ENCODE data around the gene PDLIM1. TPM values are rescaled to one million over a fixed set of nuclear protein-coding genes. Genes with fewer than 3 reads are reported as not detected.
A peak's percentile ranks its signal among the peaks of the same experiment; 100 is the strongest.

The PDLIM1 gene
- total and polyA plus RNA-seq, 9 of the 15 experiments (the other 6 are each of a cell fraction or from before 2014, with no cell fraction given), result 19.8 to 164 (median 39.1) TPM

- TF ChIP-seq CTBP1 (IDR thresholded peaks at IDR 0.05; ENCODE audit: borderline replicate concordance) (0 out of 2 replicates have a peak, but pooled peaks have one; percentile 40), SMARCB1 (IDR thresholded peaks at IDR 0.05; ENCODE audit: insufficient read length, low read depth) (no peak), CREB3L1 (IDR thresholded peaks at IDR 0.05; ENCODE audit: borderline replicate concordance, low read depth) (no peak), ILF3 (IDR thresholded peaks at IDR 0.05; ENCODE audit: borderline replicate concordance) (no peak), TFAP4 (CRISPR knock-in tag; IDR thresholded peaks at IDR 0.05; ENCODE audit: borderline replicate concordance) (peak; percentile 42; the same call in 1 of the 2 replicates), MTA2 (IDR thresholded peaks at IDR 0.05; ENCODE audit: low read depth) (no peak), RBM22 (IDR thresholded peaks at IDR 0.05; ENCODE audit: low read depth, low read length, poor library complexity, severe bottlenecking) (no peak), MAZ (CRISPR knock-in tag; conservative IDR thresholded peaks at IDR 0.05 in 1 of 2, IDR thresholded peaks at IDR 0.05 in 1 of 2) (0 out of 4 replicates have a peak, but pooled peaks of 1 of the 2 experiments have one; percentile 8), ZNF395 (CRISPR knock-in tag; IDR thresholded peaks at IDR 0.05) (peak; percentile 58; the same call in 1 of the 2 replicates), FOXO4 (CRISPR knock-in tag; IDR thresholded peaks at IDR 0.05) (no peak), YBX1 (IDR thresholded peaks at IDR 0.05) (no peak), E2F6 (IDR thresholded peaks at IDR 0.05; ENCODE audit: borderline replicate concordance in 1 of 2, extremely low read depth in 1 of 2, insufficient read depth in 1 of 2, insufficient read length in 1 of 2, low read depth in 1 of 2, low read length in 1 of 2, poor library complexity in 1 of 2, severe bottlenecking in 1 of 2) (peak in 1 of 2 experiments; percentile 61), ZBTB17 (CRISPR knock-in tag; IDR thresholded peaks at IDR 0.05) (peak; percentile 85), PREB (CRISPR knock-in tag; IDR thresholded peaks at IDR 0.05) (no peak), ZEB2 (IDR thresholded peaks at IDR 0.05) (no peak), MEF2D (tag; conservative IDR thresholded peaks at IDR 0.05; ENCODE audit: low read depth) (no peak), ETV1 (tag; conservative IDR thresholded peaks at IDR 0.05; ENCODE audit: low read depth) (0 out of 2 replicates have a peak, but pooled peaks have one; percentile 55)
Observed at GRCh38 chr10:95295031-95295755, 4.4 kb upstream of the PDLIM1 start (continued).

Measured in K562 (cell line).